PFSK-1 (cell line): Measurements from ENCODE around the gene KBTBD8.

Source experiments
- FOXP2 ChIP-seq: optimal IDR thresholded peaks from 2 replicates; pipeline ENCODE3; 2011; ENCODE audit warnings: borderline replicate concordance, control low read depth, inconsistent platforms; ENCODE audit not compliant: insufficient read depth; ENCODE audit errors: extremely low read length, extremely low read depth
- POLR2AphosphoS5 ChIP-seq: IDR thresholded peaks from 2 replicates; pipeline ENCODE4 v1.6.1; 2012; ENCODE audit warnings: low read depth, mild to moderate bottlenecking, control low read depth, low read length, moderate library complexity
- REST ChIP-seq, 2 experiments: IDR thresholded peaks; 2 replicates each; pipeline versions ENCODE4 v1.6.1 to v1.8.0; 2011 to 2012; ENCODE audit warnings: low read depth in 2 of 2, low read length in 2 of 2, control low read depth in 1 of 2, inconsistent platforms in 1 of 2, mild to moderate bottlenecking in 1 of 2, moderate library complexity in 1 of 2; ENCODE audit not compliant: insufficient read depth in 1 of 2
- SIN3A ChIP-seq: IDR thresholded peaks from 2 replicates; pipeline ENCODE4 v1.6.1; 2012; ENCODE audit warnings: mild to moderate bottlenecking, low read length, moderate library complexity, borderline replicate concordance; ENCODE audit not compliant: insufficient read depth
- TAF1 ChIP-seq: IDR thresholded peaks from 2 replicates; pipeline ENCODE4 v1.6.1; 2012; ENCODE audit warnings: low read length, control low read depth, borderline replicate concordance; ENCODE audit not compliant: insufficient read depth

The KBTBD8 gene

GRCh38 chr3:67045711-67046465 is 47.8 kb downstream of the KBTBD8 start:
- no peak for TF ChIP-seq TAF1
- no peak for TF ChIP-seq FOXP2

GRCh38 chr3:67047051-67047450 is 48.9 kb downstream of the KBTBD8 start:
- no peak for TF ChIP-seq TAF1
- no peak for TF ChIP-seq POLR2AphosphoS5
- TF ChIP-seq FOXP2 = no peak
- TF ChIP-seq SIN3A = no peak
- TF ChIP-seq REST (IDR thresholded peaks at IDR 0.05; ENCODE audit: insufficient read depth in 1 of 2, low read depth in 2 of 2, low read length in 2 of 2) = no peak

GRCh38 chr3:67048067-67048714 is 50.1 kb downstream of the KBTBD8 start:
- TF ChIP-seq FOXP2 = no peak
- no peak for TF ChIP-seq POLR2AphosphoS5
- TF ChIP-seq TAF1 = no peak
- TF ChIP-seq REST (IDR thresholded peaks at IDR 0.05; ENCODE audit: insufficient read depth in 1 of 2, low read depth in 2 of 2, low read length in 2 of 2) = no peak

- TF ChIP-seq TAF1 (no peak), FOXP2 (no peak), REST (IDR thresholded peaks at IDR 0.05; ENCODE audit: insufficient read depth in 1 of 2, low read depth in 2 of 2, low read length in 2 of 2) (no peak), POLR2AphosphoS5 (no peak), SIN3A (no peak)
Observed at GRCh38 chr3:67048715-67049074, 50.6 kb downstream of the KBTBD8 start.

- TF ChIP-seq SIN3A = no peak
Observed at GRCh38 chr3:67059443-67059842, 61.3 kb downstream of the KBTBD8 start.
